Nasal cavity respiratory epithelium epithelial cell of viscerocranial mucosa (primary cell): ENCODE measurements around the gene DCLK1. TPM values are rescaled to one million over a fixed set of nuclear protein-coding genes. Genes with fewer than 3 reads are reported as not detected.

Experiments
- total RNA-seq: library from RNA; depleted of rRNA; stranded (reverse); fragments of >200 nt; gene quantifications from 2 replicates; pipeline ENCODE4 v1.2.3, GENCODE V29; 2014

Gene DCLK1
- total RNA-seq: under 0.01 and 3.4 TPM in 2 replicates

DNA sequence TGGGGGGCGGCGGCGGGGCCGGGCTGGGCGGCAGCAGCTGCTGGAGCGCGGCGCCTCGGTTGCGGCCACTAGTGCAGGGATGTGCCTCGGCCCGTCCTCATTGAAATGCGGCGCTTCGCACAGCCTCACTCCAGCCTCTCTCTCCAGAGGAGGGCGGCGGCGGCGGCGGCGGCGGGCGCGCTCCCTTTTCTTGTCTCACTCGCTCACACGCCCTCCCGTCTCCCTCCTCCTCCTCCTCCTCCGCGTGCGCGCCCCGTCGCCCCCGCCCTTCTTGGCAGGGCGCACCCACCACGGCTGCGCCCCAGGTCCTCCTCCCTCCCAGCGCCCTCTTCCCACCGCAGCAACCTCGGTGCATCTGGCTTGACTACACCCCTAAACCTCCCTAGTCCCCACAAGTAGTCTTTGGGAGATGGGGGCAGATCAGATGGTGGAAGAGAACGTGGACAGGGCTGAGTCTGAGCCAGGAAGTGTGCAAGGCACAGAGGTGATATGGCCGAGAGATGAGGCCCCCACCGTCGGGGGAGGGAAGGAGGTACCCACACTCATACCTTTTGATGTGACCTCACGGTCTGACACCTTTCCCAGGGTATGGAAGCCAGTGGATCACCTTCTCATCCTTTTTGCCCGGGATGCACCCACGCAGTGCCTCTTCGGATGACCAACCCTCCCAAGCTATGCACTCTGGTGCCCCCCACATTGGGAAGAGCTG lies at the start of gene DCLK1:
DCLK1 (minus strand) TSS at position 161 of the 709 bp plus-strand sequence.

Other genes starting within 250 kb of the DCLK1 start
- gene SOHLH2, start 83.2 kb upstream of the DCLK1 start, total RNA-seq: 0.21 and 0.34 TPM in 2 replicates
- 2.4 and 4.2 TPM in 2 replicates for gene CCDC169, start 166.4 kb upstream of the DCLK1 start, total RNA-seq
- 63.9 and 123 TPM in 2 replicates for gene SPART, start 215.0 kb upstream of the DCLK1 start, total RNA-seq